RKO (cell line): ENCODE results near the gene SACM1L.
A peak's percentile ranks its signal among the peaks of the same experiment; 100 is the strongest.
"Not testable (repeated sequence)": the region's sequence is repeated elsewhere in the genome, so short reads cannot be mapped to it uniquely, and the experiment has no call there.

ENCODE experiments used
- DNase-seq: peaks from one replicate; pipeline ENCODE4 v3.0.0-alpha.2; 2016; ENCODE audit warnings: low spot score

The SACM1L gene

DNA sequence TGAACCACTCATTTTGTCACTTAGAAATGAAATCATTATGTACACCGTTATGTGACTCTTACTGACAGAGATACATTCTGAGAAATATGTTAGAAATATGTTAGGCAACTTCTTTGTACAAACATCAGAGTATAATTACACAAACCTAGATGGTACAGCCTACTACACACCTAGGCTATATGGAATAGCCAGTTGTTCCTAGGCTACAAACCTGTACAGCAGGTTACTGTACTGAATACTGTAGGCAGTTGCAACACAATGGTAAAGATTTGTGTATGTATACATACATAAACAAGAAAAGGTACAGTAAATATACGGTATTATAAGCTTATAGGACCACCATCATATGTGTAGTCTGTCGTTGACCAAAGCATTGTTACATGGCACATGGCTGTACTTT is 3.7 kb downstream of the SACM1L start:
- DNase-seq = no peak

DNA sequence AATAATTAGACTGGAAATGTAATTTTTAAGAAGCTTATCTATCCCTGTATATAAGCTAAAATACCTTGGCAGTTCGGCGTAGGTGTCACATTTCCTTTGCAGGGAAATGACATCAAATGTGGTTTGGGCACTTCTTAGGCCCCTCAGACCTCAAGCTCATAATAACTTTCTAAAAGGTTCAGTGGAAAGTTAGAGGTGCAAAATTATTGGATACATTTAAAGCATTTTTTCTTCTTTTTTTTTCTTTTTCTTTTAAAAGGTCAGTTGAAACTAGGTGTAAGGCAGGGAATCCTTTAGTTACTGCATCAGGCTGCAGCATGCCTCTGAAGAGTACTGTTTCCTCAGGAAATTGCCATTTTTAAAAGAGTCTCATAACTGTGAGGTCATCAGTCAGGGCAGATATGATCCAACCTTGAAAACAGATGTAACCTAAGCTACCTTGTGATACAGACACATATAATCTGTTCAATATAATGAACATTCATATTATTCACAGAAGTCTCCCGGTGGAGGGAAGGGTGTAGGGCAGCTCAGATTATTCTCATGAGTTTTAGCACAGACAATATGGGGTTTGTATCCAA is 4.8 kb downstream of the SACM1L start:
- peak; percentile 40 for DNase-seq

DNA sequence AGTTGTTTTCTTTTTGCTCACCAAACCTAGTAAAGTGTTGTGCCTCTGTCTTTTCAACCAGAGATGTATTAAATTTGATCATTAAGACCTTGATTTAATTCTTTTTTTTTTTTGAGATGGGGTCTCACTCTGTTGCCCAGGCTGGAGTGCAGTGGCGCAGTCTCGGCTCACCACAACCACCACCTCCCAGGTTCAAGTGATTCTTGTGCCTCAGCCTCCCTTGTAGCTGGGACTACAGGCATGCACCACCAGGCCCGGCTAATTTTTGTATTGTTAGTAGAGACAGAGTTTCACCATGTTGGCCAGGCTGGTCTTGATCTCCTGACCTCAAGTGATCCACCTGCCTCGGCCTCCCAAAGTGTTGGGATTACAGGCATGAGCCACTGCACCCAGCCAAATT is 6.0 kb downstream of the SACM1L start:
- not testable (repeated sequence) for DNase-seq

DNA sequence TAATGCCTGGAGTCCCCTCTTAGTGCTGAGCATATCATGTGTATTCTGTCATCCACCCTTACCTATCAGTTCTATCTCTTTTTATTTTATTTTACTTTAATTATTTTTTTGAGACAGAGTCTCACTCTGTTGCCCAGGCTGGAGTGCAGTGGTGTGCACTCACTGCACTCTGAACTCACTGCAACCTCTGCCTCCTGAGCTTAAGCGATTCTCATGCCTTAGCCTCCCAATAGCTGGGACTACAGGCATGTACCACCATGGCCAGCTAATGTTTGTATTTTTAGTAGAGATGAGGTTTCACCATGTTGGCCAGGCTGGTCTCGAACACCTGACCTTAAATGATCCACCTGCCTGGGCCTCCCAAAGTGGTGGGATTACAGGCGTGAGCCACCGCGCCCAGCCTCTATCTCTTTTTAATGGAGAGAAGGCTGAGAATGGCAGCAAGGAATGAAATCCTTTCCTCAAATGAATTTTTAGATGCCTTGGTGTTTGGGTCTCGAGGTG is 11.4 kb downstream of the SACM1L start:
- no peak for DNase-seq

DNA sequence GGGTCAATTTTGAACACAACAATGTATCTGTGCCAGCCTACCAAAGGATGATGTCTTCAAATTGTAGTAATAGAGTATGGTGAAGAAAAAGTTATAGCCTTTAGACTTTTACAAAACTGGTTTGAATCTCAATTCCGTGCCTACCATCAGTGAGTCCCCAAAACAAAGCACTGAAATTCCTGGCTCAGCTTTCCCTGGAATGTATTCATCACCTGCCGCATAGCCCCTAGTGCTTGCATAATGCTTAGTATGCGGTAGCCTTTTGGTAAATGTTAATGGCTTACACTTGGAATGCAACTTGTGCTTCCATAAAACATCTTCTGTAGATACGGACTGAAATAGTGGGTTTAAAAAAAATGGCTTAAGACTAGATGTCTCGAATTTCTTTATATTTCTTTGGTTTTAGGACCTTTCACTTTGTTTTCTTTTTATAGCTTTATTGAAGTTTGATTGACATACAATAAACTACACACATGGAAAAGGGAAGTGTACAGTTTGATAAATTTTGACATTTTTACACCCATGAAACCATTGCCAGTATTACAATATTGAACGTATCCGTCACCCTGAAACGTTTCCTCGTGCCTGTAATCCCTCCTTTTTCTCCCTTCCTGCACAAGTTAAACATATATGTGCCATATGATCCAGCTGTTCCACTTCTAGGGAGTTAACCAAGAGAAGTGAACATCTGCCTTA is 12.1 kb downstream of the SACM1L start:
- no peak for DNase-seq

DNA sequence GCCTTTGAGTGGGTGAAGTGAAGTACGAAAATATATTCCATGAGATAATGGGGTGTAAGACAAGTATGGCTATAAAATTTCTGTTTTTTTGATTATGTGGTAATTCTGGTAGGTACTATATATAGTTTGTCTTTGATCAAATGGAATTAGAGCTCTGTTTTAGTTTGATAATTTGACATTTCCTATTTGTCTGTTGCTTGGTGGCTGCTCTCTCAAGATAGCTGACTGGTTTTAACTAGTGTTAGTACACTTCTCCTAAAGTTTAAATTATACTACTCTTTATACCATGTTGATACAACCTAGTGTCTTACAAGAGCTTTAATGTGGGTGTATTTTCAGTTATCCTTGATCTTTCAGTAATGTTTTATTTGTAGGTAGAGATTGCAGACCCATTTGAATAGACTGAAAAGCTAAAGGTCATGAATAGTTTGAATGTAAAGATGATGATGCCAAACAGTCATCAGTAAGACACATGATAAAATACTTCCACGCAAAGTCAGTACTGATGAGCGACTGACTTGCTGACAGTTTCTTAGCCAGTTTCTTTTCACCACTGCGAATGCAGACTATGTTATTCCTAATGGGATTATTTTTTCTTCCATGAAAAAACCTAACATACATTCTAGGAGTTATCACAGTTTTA is 15.2 kb downstream of the SACM1L start:
- no peak for DNase-seq

DNA sequence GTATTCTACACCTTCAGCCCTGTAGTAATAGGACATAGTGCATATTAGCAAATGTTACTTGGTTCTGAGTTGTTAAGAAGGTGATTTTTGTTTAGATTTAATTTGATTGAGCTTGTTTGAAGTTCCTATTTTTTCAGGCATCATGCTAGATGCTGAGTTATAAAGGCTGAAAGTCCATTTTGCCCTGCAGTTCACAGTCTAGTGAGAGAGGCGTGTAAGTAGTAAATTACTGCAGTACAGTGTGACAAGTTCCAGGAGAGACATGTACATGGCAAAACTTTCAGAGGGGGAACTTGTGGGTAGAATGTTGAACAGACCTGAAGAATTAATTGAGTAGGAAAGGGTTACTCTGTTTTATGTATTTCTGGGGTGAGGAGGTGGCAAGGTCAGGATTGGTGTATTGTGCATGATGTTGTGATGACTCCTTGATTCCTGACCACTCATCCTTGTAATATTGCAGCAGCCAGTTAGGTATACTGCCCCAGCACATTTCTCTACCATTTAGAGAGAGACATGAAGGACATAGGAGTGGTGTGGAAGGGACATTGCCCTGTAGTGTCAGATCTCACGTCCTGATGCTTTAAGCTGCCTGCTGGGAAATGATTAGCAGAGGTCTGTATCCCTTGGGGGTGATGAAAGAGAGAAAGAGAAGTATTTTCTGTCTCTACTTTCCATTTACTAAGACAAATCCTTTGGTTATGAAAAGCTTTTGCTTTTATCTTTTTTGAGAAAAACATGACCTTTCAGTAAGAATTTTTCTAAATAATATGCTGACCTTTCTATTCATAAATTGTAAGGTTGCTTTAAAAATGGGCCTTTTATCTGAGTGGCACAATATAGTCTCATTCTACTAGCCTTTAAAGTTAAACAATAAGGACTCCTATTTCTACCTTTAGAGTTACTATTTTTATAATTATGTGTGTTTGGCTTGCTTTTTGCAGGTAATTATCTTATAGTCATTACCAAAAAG is 16.9 kb downstream of the SACM1L start:
- peak; percentile 79 for DNase-seq

DNA sequence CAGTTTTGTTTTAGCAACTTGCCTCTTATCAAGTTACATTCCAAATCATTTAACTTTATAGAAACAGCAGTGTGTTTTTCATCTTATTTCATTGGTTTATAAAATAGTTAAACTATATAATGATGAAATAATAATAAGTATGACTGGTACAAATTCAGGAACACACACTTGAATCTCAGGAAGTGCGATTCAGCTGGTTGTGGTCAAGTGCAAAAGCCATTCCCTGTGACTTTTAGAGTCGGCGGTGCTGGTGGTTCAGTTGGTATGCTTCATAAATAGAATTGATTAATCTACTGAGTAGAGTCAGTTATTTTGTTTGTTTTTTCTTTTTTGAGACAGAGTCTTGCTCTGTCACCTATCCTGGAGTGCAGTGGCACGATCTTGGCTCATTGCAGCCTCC is 22.7 kb downstream of the SACM1L start:
- DNase-seq = no peak

DNA sequence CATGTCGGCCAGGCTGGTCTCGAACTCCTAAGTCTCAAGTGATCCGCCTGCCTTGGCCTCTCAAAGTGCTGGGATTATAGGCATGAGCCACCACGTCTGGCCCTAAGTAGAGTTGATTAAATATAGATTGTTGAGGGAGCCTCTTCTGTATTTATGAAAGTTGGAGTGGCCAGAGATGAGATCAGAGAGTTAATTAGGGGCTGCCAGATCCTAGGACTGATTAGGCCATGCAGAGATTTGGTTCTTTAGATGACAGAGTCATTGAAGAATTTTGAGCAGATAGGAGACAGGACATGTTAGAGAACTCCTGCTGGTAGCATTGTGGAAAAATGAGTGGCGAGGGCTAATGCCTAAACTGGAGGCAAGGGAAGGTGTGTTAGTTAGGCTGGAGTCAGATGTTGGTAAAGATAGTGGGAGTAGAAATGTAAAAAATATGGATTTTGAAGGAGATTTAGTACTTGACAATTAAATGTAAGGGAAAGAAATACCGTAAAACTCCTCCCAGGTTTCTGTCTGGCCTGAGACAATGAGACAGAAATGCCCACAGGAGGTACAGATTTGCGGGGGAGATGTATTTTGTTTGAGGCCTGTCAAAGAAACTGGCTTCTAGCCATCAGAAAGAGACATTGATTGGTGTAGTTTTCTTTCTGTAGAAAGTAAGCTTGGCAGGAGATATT is 23.4 kb downstream of the SACM1L start:
- DNase-seq = no peak

DNA sequence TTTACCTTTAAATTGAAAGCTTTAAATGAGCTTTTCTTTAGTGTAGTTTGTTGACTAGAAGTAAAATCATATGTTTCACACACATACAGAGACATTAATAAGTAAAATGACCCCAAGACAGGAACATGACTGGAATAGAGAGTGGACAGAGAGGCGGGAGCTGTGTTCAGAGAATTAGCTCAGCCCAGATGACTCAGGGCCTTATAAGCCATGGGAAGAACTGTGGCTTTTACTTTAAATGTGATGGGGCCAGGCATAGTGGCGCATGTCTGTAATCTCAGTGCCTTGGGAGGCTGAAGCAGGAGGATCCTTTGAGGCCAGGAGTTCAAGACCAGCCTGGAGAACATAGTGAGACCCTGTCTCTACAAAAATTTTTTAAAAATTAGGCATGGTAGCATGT is 26.7 kb downstream of the SACM1L start:
- DNase-seq = no peak

DNA sequence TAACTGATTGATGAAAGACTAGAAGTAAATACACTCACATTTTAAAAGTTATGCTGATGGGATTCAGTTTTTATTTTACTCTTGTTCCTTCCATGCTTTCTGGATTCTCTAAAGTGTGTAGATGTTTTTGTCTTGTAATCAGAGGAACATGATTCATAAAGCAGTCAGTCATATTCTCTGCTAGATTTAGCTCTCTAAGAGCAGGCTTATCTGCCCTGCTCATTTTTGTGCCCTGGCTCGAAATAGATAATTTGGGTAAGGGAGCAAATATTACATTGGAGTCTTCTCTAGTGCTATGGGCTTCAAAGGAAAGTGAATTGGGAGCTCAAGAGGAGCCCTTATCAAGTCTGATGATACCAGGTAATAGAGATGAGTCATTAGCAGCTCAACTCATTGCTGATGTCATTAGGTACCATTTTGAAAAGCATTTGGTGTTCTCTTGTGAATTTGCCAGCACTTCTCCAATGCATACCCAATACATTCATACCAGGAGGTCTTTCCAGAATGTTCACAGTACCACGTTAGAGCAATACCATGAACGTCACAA is 27.7 kb downstream of the SACM1L start:
- DNase-seq = peak; percentile 14

DNA sequence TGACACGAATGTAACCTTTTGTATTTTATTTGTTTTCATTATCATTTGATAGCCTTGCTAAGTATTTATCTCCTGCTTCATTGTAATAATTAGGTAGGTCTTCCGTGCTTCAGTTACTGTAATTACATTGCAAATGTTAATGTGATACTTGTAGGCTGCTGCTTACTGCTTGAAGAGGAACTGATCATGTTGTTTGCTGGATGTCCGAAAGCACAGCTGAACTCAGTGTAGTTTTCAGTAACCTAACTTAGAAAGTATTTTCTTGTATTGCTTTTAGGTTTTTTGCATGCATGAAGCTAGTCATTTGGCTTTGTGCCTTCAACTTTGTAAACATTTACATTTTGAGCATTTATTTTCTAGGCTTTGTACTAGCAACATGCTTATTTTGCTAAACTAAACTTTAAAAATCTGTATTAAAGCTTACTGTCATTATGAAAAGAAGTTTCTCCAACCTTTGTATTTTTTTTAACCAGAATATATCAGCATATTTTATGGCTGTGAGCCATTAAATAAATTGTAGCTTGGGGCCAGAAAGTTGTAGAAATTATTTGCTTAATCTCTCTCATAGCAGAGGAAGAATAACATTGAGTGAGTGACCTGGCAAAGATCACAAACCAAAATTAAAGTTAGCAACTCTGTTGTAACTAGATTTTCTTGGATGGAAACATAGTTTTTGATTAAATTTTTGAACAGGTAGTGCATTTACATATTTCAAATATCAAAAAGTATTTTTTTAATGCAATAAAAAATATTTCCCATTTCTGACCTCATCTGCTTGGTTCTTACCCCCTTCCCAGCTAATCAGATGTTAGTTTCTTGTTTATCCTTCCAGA is 30.7 kb downstream of the SACM1L start:
- DNase-seq = no peak

DNA sequence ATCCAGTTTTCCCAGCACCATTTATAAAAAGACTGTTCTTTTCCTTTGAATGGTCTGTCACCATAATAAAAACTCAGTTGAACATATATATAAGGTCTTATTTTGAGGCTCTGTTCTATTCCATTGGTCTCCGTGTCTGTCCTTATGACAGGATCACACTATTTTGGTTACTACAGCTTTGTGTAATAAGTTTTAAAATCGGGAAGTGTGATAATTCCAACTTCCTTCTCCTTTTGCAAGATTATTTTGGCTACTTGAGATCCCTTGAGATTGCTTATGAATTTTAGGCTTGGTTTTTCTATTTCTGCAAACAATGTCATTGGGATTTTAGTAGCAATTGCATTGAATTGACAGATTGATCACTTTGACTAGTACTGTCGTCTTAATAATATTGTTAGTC is 35.7 kb downstream of the SACM1L start:
- DNase-seq = no peak

DNA sequence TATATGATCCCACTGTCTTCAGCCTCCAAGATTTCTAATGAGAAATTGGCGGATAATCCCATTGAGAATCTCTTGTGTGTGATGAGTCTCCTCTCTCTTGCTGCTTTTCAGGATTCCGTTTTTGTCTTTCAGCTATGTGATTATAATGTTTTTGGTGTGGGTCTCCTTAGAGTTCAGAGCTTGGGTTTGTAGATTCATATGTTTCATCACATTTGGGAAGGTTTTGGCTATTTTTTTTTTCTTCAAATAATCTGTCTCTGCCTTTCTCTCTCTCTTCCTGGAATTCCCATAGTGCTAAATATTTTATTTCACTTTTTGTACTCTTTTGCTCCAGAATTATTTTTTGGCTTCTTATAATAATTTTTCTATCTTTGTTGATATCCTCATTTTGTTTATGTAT is 40.4 kb downstream of the SACM1L start:
- no peak for DNase-seq

DNA sequence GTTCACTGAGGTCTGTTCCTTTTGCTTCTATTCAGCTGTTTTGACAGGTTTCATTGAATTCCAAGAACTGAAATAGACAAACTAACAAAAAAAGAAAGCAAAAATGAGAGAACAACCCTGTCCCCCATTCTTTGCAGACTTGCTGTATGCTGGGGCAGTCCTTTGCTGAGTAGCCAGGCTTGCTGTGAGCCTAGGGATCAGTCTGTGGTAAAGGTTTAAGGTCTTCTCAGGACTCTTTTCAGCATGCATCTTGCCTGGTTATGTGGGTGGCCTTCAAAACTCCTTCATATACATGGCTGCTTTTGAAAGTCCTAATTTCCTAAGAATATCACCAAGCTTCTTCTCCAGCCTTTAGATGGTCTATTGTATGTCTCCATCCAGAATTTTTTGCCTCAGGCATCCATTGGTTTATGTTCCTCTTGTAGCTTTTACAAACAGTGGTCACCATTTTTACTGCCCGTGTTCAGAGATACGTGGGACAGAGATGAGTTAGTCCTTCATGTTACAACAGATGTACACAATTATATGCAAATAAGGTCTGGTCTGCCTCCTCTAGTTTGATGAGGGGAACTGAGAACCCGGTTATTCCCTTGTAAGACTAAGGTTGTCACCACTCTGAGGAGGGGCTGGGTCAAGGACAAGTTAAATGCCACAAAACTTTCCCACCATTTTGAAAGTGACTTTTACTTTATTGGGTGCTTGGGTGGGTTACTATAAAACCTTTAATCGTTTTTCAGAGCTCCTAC is 41.4 kb downstream of the SACM1L start:
- DNase-seq = no peak

DNA sequence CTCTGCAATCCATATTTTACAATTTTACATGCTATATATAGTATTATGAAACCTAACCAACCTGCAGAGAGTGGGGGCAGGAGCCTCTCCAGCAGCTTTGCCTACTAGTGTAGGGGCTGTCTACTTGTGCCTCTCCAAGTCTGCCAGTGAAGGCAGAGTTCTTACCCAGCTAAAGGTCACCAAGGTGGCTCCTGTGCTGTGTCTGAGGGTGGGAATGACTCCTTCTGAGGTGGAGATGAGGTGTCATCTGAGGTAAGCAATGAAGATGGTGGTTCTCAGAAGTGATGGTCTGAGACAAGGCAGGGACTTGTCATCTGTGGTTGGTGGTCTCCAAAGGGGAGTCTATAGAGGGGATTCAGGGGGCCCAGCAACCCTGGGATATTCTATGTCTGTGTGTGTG is 47.5 kb downstream of the SACM1L start:
- no peak for DNase-seq

DNA sequence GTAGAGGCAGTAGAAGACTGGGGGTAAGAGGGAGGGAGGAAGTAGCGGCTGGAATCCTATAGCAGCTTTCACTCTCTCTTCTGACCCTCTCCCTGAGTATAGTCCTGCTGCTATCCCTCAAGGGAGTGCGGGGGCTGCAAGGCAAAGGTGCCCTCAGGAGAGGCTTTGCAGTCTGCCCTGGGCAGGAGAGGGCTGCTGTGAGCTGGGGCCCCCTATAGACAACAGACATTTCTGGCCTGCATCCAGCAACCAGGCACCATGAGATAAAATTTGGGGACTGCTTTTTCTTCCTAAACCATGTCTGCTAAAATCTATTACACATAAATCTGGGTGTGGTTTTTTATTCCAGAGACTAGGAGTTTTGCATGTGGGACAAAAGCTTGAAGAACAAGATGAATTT is 48.0 kb downstream of the SACM1L start:
- DNase-seq = no peak

DNA sequence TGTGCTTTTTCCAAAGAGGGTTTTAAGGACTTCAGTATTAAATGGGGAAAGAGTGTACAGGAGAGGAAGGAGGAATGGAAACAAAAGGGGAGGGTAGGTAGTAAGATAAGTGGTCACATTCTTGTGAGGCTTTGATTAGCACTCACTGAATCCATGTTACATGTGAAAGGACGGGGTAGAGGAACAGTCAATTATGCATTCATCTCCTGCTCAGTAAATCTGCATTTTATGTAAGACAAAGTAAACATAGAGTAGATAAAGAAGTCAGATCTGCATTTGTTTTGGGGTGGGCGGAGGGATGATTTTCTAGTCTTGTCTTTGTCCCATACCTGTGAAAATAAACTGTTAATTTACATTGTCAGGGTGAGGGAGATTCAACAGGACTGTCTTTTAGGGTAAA is 50.8 kb downstream of the SACM1L start:
- no peak for DNase-seq

DNA sequence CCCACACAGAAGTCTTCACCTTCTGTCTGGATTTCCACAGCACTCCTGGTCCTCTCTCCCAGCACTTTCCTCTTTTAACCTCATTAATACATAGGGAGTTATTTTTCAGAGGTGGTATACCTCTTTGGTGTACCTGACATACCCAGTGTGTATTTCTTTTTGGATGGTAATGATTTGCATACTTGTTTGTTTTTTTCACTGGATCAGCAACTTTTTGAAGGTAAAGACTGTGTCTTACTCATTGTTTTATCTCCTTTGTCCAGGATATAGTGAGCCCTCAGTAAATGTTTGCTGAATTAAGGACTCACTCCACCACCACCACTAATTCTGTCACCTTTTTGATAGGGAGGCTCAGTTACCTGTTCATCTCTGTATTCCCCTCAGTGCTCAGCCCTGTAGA is 52.1 kb downstream of the SACM1L start:
- DNase-seq = no peak
